Colon (tissue), 2 donors: Measurements from ENCODE around the gene CAP2.
"Not testable (repeated sequence)": the region's sequence is repeated elsewhere in the genome, so short reads cannot be mapped to it uniquely, and the experiment has no call there.

Experiments used
- FAIRE-seq: peaks from 2 replicates; lab custom pipeline; 2012; peaks lifted over from hg19 to GRCh38; lab: Jason Lieb, UNC
- donor health status: control.
- donor health status: control.

CAP2 gene

GRCh38 chr6:17396256-17396655 is 2.9 kb downstream of the CAP2 start:
- no peak for FAIRE-seq

GRCh38 chr6:17397764-17398194 is 4.4 kb downstream of the CAP2 start:
- FAIRE-seq, result no peak

GRCh38 chr6:17405181-17405943 is 12.0 kb downstream of the CAP2 start:
- FAIRE-seq, result not testable (repeated sequence)

- no peak for FAIRE-seq
Observed at GRCh38 chr6:17405944-17406245, 12.5 kb downstream of the CAP2 start.

- FAIRE-seq, result no peak
Observed at GRCh38 chr6:17408081-17408480, 14.7 kb downstream of the CAP2 start.

- no peak for FAIRE-seq
Observed at GRCh38 chr6:17410281-17410680, 16.9 kb downstream of the CAP2 start.

GRCh38 chr6:17413313-17413750 is 19.9 kb downstream of the CAP2 start:
- no peak for FAIRE-seq

GRCh38 chr6:17414395-17414794 is 21.0 kb downstream of the CAP2 start:
- FAIRE-seq, result not testable (repeated sequence)

GRCh38 chr6:17415321-17415720 is 21.9 kb downstream of the CAP2 start:
- FAIRE-seq, result no peak

- no peak for FAIRE-seq
Observed at GRCh38 chr6:17416806-17417205, 23.4 kb downstream of the CAP2 start.

GRCh38 chr6:17417817-17418216 is 24.4 kb downstream of the CAP2 start:
- no peak for FAIRE-seq

- no peak for FAIRE-seq
Observed at GRCh38 chr6:17418281-17419188, 25.1 kb downstream of the CAP2 start.

GRCh38 chr6:17419189-17419575 is 25.8 kb downstream of the CAP2 start:
- FAIRE-seq, result no peak

GRCh38 chr6:17420368-17420767 is 27.0 kb downstream of the CAP2 start:
- FAIRE-seq, result no peak

GRCh38 chr6:17421406-17421805 is 28.0 kb downstream of the CAP2 start:
- no peak for FAIRE-seq

- no peak for FAIRE-seq
Observed at GRCh38 chr6:17423026-17423425, 29.6 kb downstream of the CAP2 start.

- no peak for FAIRE-seq
Observed at GRCh38 chr6:17427062-17427461, 33.7 kb downstream of the CAP2 start.

- no peak for FAIRE-seq
Observed at GRCh38 chr6:17427617-17428016, 34.2 kb downstream of the CAP2 start.

GRCh38 chr6:17428595-17429120 is 35.3 kb downstream of the CAP2 start:
- FAIRE-seq, result not testable (repeated sequence)

- no peak for FAIRE-seq
Observed at GRCh38 chr6:17429383-17430061, 36.1 kb downstream of the CAP2 start.

- no peak for FAIRE-seq
Observed at GRCh38 chr6:17431581-17431980, 38.2 kb downstream of the CAP2 start.

- FAIRE-seq, result no peak
Observed at GRCh38 chr6:17432356-17432755, 39.0 kb downstream of the CAP2 start.
